Hepatocyte (in vitro differentiated cells): ENCODE results near the gene DLGAP4.

Source experiments
- CTCF ChIP-seq: fragments of 200-600 bp; sonication (generic); IDR thresholded peaks from 2 replicates; pipeline ENCODE4 v1.5.1; 2016; ENCODE audit warnings: antibody characterized with exemption, mild to moderate bottlenecking; ENCODE audit not compliant: poor library complexity
- EZH2 ChIP-seq: fragments of 200-600 bp; sonication (generic); IDR thresholded peaks from 2 replicates; pipeline ENCODE4 v1.6.1; 2016; ENCODE audit warnings: antibody characterized with exemption, mild to moderate bottlenecking, borderline replicate concordance

DNA sequence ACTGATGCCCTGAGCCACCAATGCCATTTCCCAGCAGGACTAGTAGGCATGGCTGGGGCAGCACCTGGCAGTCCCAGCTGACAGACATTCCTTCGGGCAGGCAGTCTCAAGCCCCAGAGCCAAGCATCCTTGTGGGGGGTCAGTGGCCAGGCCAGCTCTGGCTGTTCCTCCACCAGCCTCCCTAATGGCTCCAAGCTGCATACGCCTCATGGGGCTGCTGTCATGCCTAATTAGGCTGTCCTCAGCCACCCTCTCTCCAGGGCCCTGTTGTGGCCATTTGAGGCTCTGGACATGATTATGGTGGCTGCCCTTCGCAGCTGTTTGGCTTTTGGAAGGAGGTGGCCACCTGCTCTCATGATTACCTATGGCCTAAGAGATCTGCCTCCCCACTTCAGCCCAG, 79.4 kb downstream of the DLGAP4 start:
- TF ChIP-seq CTCF (no peak), EZH2 (no peak)
